ENCODE measurements around the gene PEX5L.

Gene PEX5L

GRCh38 chr3:179775416-179776122 lies 261.2 kb downstream of the PEX5L start:
- no peak for DNase-seq (ENCODE audit: low read depth in 2 of 2)

- no peak for DNase-seq (ENCODE audit: low read depth in 2 of 2)
These were observed 264.4 kb downstream of the PEX5L start for GRCh38 chr3:179772297-179772696.

GRCh38 chr3:179771797-179772196 lies 264.9 kb downstream of the PEX5L start:
- no peak for DNase-seq (ENCODE audit: low read depth in 2 of 2)

- DNase-seq (ENCODE audit: low read depth in 2 of 2) = no peak
These were observed 267.1 kb downstream of the PEX5L start for GRCh38 chr3:179769411-179770247.

- DNase-seq (ENCODE audit: low read depth in 2 of 2) = no peak
These were observed 268.7 kb downstream of the PEX5L start for GRCh38 chr3:179768080-179768479.

GRCh38 chr3:179766416-179767133 lies 270.2 kb downstream of the PEX5L start:
- no peak for DNase-seq (ENCODE audit: low read depth in 2 of 2)

GRCh38 chr3:179765396-179765795 lies 271.3 kb downstream of the PEX5L start:
- DNase-seq (ENCODE audit: low read depth in 2 of 2) = no peak

GRCh38 chr3:179760944-179761343 lies 275.8 kb downstream of the PEX5L start:
- DNase-seq (ENCODE audit: low read depth in 2 of 2) = no peak

- no peak for DNase-seq (ENCODE audit: low read depth in 2 of 2)
These were observed 285.9 kb downstream of the PEX5L start for GRCh38 chr3:179750720-179751328.

- DNase-seq (ENCODE audit: low read depth in 2 of 2) = no peak
These were observed 291.0 kb downstream of the PEX5L start for GRCh38 chr3:179745716-179746115.

- DNase-seq (ENCODE audit: low read depth in 2 of 2) = no peak
These were observed 291.7 kb downstream of the PEX5L start for GRCh38 chr3:179745079-179745478.
